Fibroblast of gingiva (primary cell): ENCODE measurements around the gene RAPGEF1.
"Not testable (repeated sequence)": the region's sequence is repeated elsewhere in the genome, so short reads cannot be mapped to it uniquely, and the experiment has no call there.

Experiments used
- DNase-seq: peaks from one replicate; pipeline ENCODE4 v3.0.0-alpha.2; 2011; ENCODE audit warnings: low read depth

The RAPGEF1 gene

DNA sequence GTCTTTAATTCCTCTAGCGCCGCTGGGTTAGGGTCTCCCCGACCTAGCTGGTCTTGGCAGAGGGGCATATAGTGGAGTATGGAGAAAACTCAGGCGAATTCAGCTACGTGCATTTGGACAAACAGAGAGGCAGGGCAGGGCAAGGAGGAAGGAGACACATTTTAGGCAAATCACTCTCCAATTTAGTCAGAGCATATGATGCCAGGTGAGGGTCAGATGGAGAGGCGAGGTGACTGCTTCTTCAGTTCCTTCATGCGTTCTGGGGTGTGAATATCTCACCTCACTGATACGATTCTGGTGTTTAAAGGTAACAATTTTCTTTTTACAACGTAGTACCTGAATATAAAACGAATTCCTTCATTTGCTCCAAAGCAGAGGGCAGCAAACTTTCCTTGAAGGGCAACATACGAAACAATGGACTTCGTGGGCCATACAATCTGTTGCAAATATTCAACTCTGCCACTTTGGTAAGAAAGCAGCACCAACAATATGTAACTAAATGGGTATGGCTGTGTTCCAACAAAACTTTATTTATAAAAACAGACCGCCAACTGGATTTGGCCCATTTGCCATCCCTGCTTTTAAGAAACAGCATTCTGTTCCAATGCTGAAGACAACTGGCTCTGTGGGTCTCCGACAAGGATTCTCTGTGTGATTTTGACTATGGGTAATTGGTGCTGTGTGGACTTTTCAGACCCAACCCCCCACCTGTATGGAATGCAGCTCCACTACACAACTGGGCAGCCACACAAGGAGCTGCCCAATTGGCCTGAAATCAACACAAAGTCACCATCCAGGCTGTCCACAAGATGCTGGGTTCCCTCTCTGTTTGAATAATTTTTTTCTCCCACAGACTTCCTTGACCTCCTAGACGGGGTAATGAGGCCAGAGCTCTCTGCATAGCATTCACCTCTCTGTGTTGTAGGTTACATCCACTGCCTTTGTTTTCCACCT, 53.8 kb downstream of the RAPGEF1 start:
- DNase-seq = no peak

DNA sequence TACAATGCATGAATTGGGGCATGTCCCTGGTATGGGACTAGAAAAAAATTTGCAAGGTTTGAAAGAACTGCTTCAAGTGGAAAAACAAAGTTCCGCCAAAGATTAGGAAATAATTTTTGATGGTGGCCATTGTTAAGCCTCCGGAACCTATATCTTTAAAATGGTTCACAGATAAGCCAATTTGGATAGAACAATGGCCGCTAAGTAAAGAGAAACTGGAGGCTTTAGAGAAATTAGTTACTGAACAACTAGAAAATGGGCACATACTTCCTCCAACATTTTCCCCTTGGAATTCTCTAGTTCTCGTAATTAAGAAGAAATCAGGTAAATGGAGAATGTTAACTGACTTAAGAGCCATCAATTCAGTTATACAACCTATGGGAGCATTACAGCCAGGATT, 56.8 kb downstream of the RAPGEF1 start:
- not testable (repeated sequence) for DNase-seq

- no peak for DNase-seq
Observed at GRCh38 chr9:131682261-131682660, 57.6 kb downstream of the RAPGEF1 start.

GRCh38 chr9:131681826-131682225, 58.0 kb downstream of the RAPGEF1 start:
- DNase-seq = not testable (repeated sequence)

DNA sequence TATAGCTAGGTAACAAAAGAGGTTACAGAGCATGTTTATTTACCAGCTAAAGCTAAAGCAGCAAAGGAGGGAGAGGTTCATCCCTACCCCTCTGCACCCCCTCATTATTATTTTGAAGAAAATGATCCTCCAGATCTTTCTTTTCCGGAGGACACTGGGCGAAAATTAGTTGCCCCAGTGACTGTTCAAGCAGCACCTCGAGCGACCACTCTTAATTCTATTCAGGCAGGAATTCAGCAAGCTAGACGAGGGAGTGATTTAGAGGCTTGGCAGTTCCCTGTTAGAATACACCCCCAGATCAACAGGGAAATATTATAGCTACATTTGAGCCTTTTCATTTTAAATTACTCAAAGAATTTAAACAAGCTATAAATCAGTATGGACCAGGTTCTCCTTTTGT, 58.8 kb downstream of the RAPGEF1 start:
- not testable (repeated sequence) for DNase-seq

DNA sequence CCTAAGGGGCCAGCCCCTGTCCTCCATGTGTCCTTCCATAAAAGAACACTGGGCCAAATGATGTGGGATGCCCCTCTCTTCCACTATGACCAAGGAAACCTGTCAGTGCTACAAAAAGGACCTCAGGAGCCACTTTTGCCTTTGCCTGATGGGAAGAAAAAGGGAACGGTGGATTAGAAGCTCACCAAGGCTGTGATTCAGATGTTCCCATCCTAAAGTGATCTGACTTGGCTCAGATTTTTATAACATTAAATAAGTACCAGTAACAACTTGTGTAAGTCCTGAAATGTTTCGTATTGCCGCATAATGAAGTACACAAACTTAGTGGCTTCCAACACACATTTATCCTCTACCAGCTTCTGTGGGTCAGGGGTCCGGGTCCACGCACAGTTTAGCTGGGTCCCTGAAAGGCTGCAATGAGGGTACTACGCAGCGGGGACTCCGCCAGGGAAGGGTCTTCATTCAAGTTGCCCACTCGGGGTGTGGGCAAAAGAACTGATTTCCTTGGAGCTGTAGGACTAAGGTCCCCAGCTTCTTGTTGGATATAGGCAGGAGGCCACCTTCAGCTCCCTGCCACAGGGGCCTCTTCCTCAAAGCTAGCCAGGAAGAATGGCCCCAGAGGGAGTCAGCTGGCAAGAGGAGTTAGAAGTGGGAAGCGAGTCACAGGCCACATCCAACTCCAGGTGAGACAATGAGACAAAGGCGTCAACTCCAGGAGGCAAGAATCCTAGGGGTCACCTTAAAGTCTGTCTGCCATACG, 60.4 kb downstream of the RAPGEF1 start:
- DNase-seq = peak; percentile 41

DNA sequence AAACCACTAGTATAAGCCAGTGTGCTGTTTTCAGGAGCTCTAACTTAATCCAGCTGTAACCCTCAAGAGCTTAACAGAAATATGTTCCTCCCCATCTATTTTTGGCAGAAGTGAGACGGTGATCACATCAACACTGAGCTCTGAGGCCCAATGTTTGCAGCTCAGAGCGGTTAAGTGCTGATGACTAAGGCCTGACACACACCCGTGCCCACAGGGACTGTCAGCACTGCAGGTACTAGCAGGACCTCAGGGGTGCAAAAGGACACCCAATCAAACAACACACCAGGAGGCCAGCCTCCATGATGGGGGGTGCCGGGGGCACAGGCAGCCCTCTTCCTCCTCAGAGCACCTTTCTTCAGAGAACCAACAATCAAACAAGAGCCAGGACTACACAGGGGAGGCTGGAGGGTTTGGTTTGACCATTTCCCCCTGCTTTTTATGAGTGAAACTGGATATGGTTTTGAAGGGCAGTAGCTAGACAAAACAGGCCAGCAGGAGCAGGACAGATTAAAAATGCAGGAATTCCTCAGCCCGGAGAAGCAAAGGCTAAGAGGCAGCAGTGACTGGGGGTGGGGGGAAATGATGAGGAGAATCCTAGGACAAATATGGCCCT, 61.3 kb downstream of the RAPGEF1 start:
- DNase-seq = peak; percentile 95

GRCh38 chr9:131677444-131678180, 62.3 kb downstream of the RAPGEF1 start:
- DNase-seq = peak; percentile 75

- peak; percentile 48 for DNase-seq
Observed at GRCh38 chr9:131677049-131677443, 62.8 kb downstream of the RAPGEF1 start.

- no peak for DNase-seq
Observed at GRCh38 chr9:131676431-131676972, 63.4 kb downstream of the RAPGEF1 start.

DNA sequence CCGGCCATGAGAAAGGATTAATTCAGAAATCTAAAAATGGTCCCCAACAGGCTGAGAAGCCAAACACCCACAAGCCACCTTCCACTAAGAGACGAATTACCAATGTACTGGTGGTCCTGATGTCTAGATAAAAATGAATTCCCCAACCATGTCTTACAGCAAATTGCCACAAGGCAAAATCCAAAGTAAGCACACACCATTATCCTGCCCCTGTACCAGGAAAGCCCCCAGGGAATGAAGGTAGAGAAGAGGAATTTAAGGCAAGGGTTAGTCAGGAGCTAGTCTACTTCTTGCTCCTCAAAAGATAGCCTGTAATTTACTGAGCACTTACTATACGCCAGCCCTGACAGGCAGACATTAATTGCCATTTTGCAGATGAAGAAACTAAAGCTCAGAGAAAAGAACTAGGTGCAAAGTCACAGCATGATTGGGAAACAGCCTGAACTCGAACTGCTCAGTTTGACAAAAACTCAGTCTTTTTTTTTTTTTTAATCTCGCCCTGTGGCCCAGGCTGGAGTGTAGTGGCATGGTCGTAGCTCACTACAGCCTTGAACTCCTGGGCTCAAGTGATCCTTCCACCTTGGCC, 64.3 kb downstream of the RAPGEF1 start:
- peak; percentile 16 for DNase-seq

GRCh38 chr9:131674425-131675421, 65.2 kb downstream of the RAPGEF1 start:
- no peak for DNase-seq

DNA sequence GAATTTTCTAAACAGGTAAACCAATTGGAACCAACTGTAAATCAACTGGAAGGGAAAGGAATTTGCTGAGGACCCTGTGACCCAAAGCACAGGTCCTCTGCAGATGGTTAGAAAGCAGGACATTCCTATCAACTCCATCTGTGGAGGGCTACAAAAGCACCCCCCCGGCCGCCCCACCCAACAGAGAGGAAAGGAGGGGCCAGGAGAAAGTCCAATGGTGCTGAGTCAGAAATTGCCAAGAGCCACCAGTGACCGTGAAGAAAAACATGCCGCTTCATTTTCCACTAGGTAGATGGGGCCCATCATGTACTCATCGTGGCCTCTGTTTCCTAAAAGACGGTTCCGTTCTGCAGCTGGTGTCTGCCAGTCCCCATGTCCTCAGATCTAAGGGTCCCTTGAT, 66.3 kb downstream of the RAPGEF1 start:
- no peak for DNase-seq

GRCh38 chr9:131673068-131673467, 66.8 kb downstream of the RAPGEF1 start:
- DNase-seq = no peak

GRCh38 chr9:131672451-131672850, 67.4 kb downstream of the RAPGEF1 start:
- no peak for DNase-seq

DNA sequence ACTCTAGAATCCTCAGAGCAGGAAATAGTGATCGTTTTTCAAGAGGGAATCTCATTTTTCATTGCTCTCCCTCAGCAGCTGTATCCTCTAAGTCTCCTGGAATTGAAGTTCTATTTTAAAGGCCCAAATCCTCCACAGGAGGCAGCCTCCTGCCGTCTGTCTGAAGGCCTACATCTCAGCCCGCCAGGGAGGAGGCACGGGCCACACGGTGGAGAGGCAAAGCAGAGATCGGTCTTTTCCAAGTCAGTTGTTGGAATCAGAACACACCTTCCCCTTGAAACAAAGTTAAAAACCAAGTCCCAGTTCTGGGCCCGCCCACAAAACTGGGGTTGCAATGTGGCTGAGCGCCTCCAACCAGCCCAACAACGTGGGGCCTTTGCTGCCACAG, 68.7 kb downstream of the RAPGEF1 start:
- DNase-seq = no peak

DNA sequence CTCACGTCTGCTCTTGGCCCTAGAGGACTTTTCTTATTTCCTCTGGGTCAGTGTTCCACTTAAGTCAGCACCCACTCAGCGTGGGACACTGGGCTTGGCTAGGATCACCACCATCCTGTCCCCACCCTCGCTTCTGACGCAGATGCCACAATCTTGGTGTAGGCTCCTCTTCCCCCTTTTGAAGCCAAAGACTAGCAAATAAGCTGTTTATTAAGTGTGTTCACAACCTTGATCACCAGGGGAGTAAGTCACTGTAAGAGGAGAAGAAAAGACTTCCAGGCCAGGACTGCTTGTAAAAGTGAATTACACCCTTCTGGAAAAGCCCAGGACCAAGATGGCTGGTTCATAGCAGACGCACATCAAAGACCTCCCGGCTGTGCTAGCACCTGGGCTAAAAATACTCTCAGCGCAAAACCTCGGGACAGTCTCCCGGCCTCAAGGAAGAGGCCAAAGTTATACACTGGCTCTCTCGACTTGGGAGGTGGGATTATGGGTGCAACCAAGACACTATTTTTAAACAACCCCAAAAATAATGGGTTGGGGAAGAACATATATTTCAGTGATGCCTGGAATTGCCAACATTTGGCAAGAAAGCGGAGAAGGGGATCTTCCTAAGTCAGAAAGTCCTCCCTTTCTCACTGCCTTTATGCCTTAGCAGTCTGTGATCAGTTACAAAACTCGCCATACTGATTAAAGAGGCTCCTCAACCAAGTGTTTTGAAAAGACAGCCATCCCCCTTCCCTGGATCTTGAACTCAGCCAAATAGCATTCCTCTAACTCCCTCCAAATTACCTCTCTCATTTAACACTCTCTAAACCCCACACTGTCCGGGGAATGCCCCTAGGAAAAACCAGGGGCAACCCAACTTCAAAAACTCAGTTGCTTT, 69.4 kb downstream of the RAPGEF1 start:
- no peak for DNase-seq

DNA sequence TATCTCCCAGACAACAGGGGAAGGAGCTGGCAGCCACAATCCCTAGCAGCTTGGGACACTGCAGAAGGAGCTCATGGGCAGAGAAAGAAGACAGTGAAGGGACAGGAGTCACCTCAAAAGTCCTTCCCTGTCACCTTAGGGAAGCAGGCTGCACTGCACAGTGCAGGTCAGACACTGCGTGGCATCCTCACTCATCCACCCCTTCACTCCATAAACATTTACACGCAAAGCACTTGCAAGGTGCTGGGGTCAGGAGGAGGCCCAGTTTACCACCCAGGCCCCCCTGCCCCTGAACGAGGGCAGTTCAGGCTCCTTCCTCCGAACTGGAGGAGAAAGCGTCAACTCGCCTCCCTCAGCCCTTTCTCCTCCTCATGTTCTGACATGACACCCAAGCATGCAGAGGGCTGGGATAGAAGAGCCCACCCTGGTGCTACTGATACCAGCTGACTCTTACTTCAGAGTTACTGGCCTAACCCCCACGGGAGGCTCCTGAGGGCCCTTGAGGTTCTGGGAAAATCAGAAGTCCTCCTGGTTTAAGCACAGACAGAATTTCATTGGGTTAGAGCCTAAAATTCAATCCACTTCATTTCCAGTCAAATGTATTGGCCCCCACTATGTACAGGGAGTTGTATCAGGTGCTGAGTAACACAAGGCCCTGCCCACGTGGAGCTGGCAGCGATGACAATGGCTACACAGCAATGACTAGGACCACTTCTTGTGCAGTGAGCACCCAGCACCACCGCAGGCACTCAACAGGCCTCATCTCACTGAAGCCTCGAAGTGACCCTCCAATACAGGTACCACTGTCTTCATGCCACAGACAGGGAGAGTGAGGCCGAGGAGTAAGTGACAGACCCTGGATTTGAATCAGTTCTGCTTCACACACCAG, 70.4 kb downstream of the RAPGEF1 start:
- DNase-seq = no peak
